ENCODE measurements around the gene KCNQ1.

KCNQ1 gene

DNA sequence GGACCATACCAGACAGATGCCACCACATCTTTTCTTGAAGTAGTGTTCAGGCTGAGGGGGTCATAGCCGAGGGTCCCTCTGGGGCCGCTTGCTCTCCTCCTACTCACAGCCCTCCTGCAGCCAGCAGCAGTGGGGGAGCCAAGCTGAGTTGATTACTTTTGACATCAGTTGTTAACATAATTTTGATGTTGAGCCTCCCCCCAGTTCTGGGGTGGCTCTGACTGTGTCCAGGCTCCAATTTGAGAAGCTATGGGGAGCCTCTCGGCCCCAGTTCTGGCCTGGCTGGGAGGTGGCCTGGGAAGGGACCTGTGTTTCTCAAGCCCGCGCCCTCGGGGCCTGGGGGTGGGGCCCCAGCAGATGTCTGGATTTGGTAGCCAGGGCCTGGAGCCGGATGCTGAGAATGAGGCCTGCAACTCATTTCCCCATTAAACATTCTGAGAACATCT lies 207.0 kb downstream of the KCNQ1 start:
- TF ChIP-seq, protein P1, sequence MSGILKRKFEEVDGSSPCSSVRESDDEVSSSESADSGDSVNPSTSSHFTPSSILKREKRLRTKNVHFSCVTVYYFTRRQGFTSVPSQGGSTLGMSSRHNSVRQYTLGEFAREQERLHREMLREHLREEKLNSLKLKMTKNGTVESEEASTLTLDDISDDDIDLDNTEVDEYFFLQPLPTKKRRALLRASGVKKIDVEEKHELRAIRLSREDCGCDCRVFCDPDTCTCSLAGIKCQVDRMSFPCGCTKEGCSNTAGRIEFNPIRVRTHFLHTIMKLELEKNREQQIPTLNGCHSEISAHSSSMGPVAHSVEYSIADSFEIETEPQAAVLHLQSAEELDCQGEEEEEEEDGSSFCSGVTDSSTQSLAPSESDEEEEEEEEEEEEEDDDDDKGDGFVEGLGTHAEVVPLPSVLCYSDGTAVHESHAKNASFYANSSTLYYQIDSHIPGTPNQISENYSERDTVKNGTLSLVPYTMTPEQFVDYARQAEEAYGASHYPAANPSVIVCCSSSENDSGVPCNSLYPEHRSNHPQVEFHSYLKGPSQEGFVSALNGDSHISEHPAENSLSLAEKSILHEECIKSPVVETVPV (CRISPR knock-in tag; IDR thresholded peaks at IDR 0.05), result no peak
- TF ChIP-seq, protein P2, sequence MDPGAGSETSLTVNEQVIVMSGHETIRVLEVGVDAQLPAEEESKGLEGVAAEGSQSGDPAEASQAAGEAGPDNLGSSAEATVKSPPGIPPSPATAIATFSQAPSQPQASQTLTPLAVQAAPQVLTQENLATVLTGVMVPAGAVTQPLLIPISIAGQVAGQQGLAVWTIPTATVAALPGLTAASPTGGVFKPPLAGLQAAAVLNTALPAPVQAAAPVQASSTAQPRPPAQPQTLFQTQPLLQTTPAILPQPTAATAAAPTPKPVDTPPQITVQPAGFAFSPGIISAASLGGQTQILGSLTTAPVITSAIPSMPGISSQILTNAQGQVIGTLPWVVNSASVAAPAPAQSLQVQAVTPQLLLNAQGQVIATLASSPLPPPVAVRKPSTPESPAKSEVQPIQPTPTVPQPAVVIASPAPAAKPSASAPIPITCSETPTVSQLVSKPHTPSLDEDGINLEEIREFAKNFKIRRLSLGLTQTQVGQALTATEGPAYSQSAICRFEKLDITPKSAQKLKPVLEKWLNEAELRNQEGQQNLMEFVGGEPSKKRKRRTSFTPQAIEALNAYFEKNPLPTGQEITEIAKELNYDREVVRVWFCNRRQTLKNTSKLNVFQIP (CRISPR knock-in tag; IDR thresholded peaks at IDR 0.05; ENCODE audit: borderline replicate concordance, low read depth), result no peak
- TF ChIP-seq SNAI2 (CRISPR knock-in tag; IDR thresholded peaks at IDR 0.05) (no peak), PPARA (CRISPR knock-in tag; IDR thresholded peaks at IDR 0.05; ENCODE audit: borderline replicate concordance) (no peak), ZNF70 (CRISPR knock-in tag; IDR thresholded peaks at IDR 0.05) (no peak), ARNTL (CRISPR knock-in tag; IDR thresholded peaks at IDR 0.05; ENCODE audit: borderline replicate concordance, low read depth) (no peak), RARB (CRISPR knock-in tag; IDR thresholded peaks at IDR 0.05) (no peak), ESRRG (CRISPR knock-in tag; IDR thresholded peaks at IDR 0.05) (no peak), CSDC2 (CRISPR knock-in tag; IDR thresholded peaks at IDR 0.05) (no peak), ZC3H10 (CRISPR knock-in tag; IDR thresholded peaks at IDR 0.05) (no peak), GLIS3 (CRISPR knock-in tag; IDR thresholded peaks at IDR 0.05) (no peak), TCF4 (CRISPR knock-in tag; IDR thresholded peaks at IDR 0.05; ENCODE audit: borderline replicate concordance) (no peak; the same call in 1 of the 2 replicates), ZNF8 (CRISPR knock-in tag; IDR thresholded peaks at IDR 0.05) (no peak), ZFP30 (CRISPR knock-in tag; IDR thresholded peaks at IDR 0.05) (no peak), OSR1 (CRISPR knock-in tag; IDR thresholded peaks at IDR 0.05) (no peak), BACH2 (CRISPR knock-in tag; IDR thresholded peaks at IDR 0.05; ENCODE audit: borderline replicate concordance) (no peak), PATZ1 (CRISPR knock-in tag; IDR thresholded peaks at IDR 0.05; ENCODE audit: borderline replicate concordance) (no peak), ZNF565 (CRISPR knock-in tag; conservative IDR thresholded peaks at IDR 0.05; ENCODE audit: low read depth) (no peak)
- TF ChIP-seq, protein P3, sequence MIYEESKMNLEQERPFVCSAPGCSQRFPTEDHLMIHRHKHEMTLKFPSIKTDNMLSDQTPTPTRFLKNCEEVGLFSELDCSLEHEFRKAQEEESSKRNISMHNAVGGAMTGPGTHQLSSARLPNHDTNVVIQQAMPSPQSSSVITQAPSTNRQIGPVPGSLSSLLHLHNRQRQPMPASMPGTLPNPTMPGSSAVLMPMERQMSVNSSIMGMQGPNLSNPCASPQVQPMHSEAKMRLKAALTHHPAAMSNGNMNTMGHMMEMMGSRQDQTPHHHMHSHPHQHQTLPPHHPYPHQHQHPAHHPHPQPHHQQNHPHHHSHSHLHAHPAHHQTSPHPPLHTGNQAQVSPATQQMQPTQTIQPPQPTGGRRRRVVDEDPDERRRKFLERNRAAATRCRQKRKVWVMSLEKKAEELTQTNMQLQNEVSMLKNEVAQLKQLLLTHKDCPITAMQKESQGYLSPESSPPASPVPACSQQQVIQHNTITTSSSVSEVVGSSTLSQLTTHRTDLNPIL (CRISPR knock-in tag; IDR thresholded peaks at IDR 0.05; ENCODE audit: low read depth), result no peak
- TF ChIP-seq, protein P4, sequence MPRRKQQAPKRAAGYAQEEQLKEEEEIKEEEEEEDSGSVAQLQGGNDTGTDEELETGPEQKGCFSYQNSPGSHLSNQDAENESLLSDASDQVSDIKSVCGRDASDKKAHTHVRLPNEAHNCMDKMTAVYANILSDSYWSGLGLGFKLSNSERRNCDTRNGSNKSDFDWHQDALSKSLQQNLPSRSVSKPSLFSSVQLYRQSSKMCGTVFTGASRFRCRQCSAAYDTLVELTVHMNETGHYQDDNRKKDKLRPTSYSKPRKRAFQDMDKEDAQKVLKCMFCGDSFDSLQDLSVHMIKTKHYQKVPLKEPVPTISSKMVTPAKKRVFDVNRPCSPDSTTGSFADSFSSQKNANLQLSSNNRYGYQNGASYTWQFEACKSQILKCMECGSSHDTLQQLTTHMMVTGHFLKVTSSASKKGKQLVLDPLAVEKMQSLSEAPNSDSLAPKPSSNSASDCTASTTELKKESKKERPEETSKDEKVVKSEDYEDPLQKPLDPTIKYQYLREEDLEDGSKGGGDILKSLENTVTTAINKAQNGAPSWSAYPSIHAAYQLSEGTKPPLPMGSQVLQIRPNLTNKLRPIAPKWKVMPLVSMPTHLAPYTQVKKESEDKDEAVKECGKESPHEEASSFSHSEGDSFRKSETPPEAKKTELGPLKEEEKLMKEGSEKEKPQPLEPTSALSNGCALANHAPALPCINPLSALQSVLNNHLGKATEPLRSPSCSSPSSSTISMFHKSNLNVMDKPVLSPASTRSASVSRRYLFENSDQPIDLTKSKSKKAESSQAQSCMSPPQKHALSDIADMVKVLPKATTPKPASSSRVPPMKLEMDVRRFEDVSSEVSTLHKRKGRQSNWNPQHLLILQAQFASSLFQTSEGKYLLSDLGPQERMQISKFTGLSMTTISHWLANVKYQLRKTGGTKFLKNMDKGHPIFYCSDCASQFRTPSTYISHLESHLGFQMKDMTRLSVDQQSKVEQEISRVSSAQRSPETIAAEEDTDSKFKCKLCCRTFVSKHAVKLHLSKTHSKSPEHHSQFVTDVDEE (CRISPR knock-in tag; IDR thresholded peaks at IDR 0.05), result no peak

GRCh38 chr11:2652333-2653197 lies 207.8 kb downstream of the KCNQ1 start:
- no peak for ATAC-seq
- no peak for TF ChIP-seq OSR1 (CRISPR knock-in tag; IDR thresholded peaks at IDR 0.05)
- TF ChIP-seq ARNTL (CRISPR knock-in tag; IDR thresholded peaks at IDR 0.05; ENCODE audit: borderline replicate concordance, low read depth), result no peak
- TF ChIP-seq, protein P3 (CRISPR knock-in tag; IDR thresholded peaks at IDR 0.05; ENCODE audit: low read depth), result no peak
- no peak for TF ChIP-seq PPARA (CRISPR knock-in tag; IDR thresholded peaks at IDR 0.05; ENCODE audit: borderline replicate concordance)
- no peak for TF ChIP-seq CSDC2 (CRISPR knock-in tag; IDR thresholded peaks at IDR 0.05)
- TF ChIP-seq ZNF8 (CRISPR knock-in tag; IDR thresholded peaks at IDR 0.05), result no peak
- TF ChIP-seq ZNF70 (CRISPR knock-in tag; IDR thresholded peaks at IDR 0.05), result no peak
- no peak for TF ChIP-seq TCF4 (CRISPR knock-in tag; IDR thresholded peaks at IDR 0.05; ENCODE audit: borderline replicate concordance)
- no peak for TF ChIP-seq ISL1 (CRISPR knock-in tag; IDR thresholded peaks at IDR 0.05)
- TF ChIP-seq, protein P2 (CRISPR knock-in tag; IDR thresholded peaks at IDR 0.05; ENCODE audit: borderline replicate concordance, low read depth), result no peak
- TF ChIP-seq SNAI2 (CRISPR knock-in tag; IDR thresholded peaks at IDR 0.05), result no peak
- no peak for TF ChIP-seq ZFP30 (CRISPR knock-in tag; IDR thresholded peaks at IDR 0.05)
- TF ChIP-seq BACH2 (CRISPR knock-in tag; IDR thresholded peaks at IDR 0.05; ENCODE audit: borderline replicate concordance), result no peak
- TF ChIP-seq, protein P4 (CRISPR knock-in tag; IDR thresholded peaks at IDR 0.05), result no peak
- no peak for TF ChIP-seq GLIS3 (CRISPR knock-in tag; IDR thresholded peaks at IDR 0.05)

More for the DNA sequence above, 207.0 kb downstream of the KCNQ1 start:
- ATAC-seq, result no peak

All from SK-N-SH treated with all-trans-retinoic acid at 6 μM for 48 hours (cell line).